Measurements from ENCODE around the gene COA7.

COA7 gene

GRCh38 chr1:52635321-52636089, 62.6 kb downstream of the COA7 start:
- DNase-seq (ENCODE audit: low spot score), result no peak

All from pons (tissue), 1 donor.